HCT116 (cell line): ENCODE data around the gene SMIM45.

ENCODE experiments used
- ATAC-seq: fragments of 200-7000 bp; cut with Tn5 transposase; 2 replicates; pipeline ENCODE4 v1.9.1; 2020; ENCODE audit warnings: mild to moderate bottlenecking, moderate library complexity
- BruUV-seq: library from RNA; stranded (reverse); fragments of 400-500 nt; replicated peaks from 2 replicates; lab custom pipeline; 2021; lab: Mats Ljungman, UMichigan
- CTCF ChIA-PET: fragments of 300-600 bp; sonication (Branson Sonifier 250); formaldehyde crosslinking; loops from one replicate; lab custom pipeline; 2021; ENCODE audit warnings: antibody characterized with exemption; lab: Charles Lee
- POLR2A ChIA-PET: fragments of 300-600, 350-600 bp; sonication (Branson Sonifier 250); formaldehyde crosslinking; loops from one replicate; lab custom pipeline; 2021; ENCODE audit warnings: antibody characterized with exemption; lab: Charles Lee
- RAD21 ChIA-PET, 2 experiments: fragments of 300-600 bp; sonication (Branson Sonifier 250); formaldehyde crosslinking; loops; one replicate each; lab custom pipeline; 2023; ENCODE audit warnings: low total read pairs in 2 of 2; ENCODE audit not compliant: uncharacterized antibody in 2 of 2, unreplicated experiment in 2 of 2, low non-redundant PET in 1 of 2; lab: Charles Lee
- DNase-seq: peaks from one replicate; pipeline ENCODE4 v3.0.0-alpha.2; 2010; ENCODE audit warnings: low read depth, low spot score
- H2AFZ ChIP-seq: fragments of 200-600 bp; shearing (Covaris generic), sonication (generic); 2 replicates; pipeline ENCODE4 v1.6.1; 2017; ENCODE audit warnings: low read depth, mixed run types, mixed read lengths, antibody characterized with exemption, low read length; ENCODE audit not compliant: poor library complexity, severe bottlenecking
- H3K27ac ChIP-seq: 2 replicates; pipeline ENCODE4 v1.5.1; 2012; ENCODE audit warnings: low read depth, low read length
- H3K27me3 ChIP-seq: fragments of 200-600 bp; sonication (generic); 2 replicates; pipeline ENCODE4 v1.6.1; 2016; ENCODE audit warnings: mixed run types, low read length, mixed read lengths; ENCODE audit not compliant: insufficient read depth
- H3K36me3 ChIP-seq, 2 experiments: fragments of 200-500 bp in 1 of 2; fragments of 200-600 bp in 1 of 2; sonication (Bioruptor generic) in 1 of 2; sonication (generic) in 1 of 2; 2 replicates each; pipeline versions ENCODE4 v1.5.1 to v1.6.1; 2014 to 2016; ENCODE audit warnings: low read length in 2 of 2, inconsistent platforms in 1 of 2, mixed read lengths in 1 of 2, mixed run types in 1 of 2; ENCODE audit not compliant: insufficient read depth in 2 of 2, control insufficient read depth in 1 of 2
- H3K4me1 ChIP-seq, 2 experiments: fragments of 200-600 bp in 1 of 2; sonication (generic) in 1 of 2; 2 replicates each; pipeline versions ENCODE4 v1.5.1 to v1.6.1; 2012 to 2017; ENCODE audit warnings: low read length in 2 of 2, inconsistent platforms in 1 of 2, mild to moderate bottlenecking in 1 of 2, mixed read lengths in 1 of 2, mixed run types in 1 of 2, moderate library complexity in 1 of 2; ENCODE audit not compliant: insufficient read depth in 2 of 2, control insufficient read depth in 1 of 2
- H3K4me2 ChIP-seq: fragments of 200-600 bp; sonication (generic); 2 replicates; pipeline ENCODE4 v1.6.1; 2017; ENCODE audit warnings: mixed run types, low read length, mixed read lengths
- H3K4me3 ChIP-seq, 2 experiments: fragments of 200-600 bp in 1 of 2; sonication (generic) in 1 of 2; replicated peaks in 1 of 2; 2 replicates each; pipeline ENCODE4 v1.5.1; 2011 to 2016; ENCODE audit warnings: low read length in 2 of 2, control low read depth in 1 of 2, low read depth in 1 of 2, mild to moderate bottlenecking in 1 of 2, mixed read lengths in 1 of 2, mixed run types in 1 of 2
- H3K79me2 ChIP-seq: fragments of 200-600 bp; sonication (generic); 2 replicates; pipeline ENCODE4 v1.6.1; 2017; ENCODE audit warnings: mild to moderate bottlenecking, mixed run types, low read length, moderate library complexity, mixed read lengths; ENCODE audit not compliant: insufficient read depth
- H3K9ac ChIP-seq: fragments of 200-600 bp; sonication (generic); 2 replicates; pipeline ENCODE4 v1.6.1; 2016; ENCODE audit warnings: low read length, mixed read lengths
- H3K9me2 ChIP-seq: fragments of 200-600 bp; sonication (generic), shearing (Covaris generic); 2 replicates; pipeline ENCODE4 v1.6.1; 2017; ENCODE audit warnings: mixed run types, mild to moderate bottlenecking, moderate library complexity; ENCODE audit not compliant: insufficient read depth
- H3K9me3 ChIP-seq, 2 experiments: fragments of 200-500 bp in 1 of 2; fragments of 200-600 bp in 1 of 2; sonication (Bioruptor generic) in 1 of 2; sonication (generic) in 1 of 2; 2 replicates each; pipeline ENCODE4 v1.6.1; 2014 to 2017; ENCODE audit warnings: low read length in 2 of 2, mixed read lengths in 2 of 2, inconsistent platforms in 1 of 2, low read depth in 1 of 2, mild to moderate bottlenecking in 1 of 2, mixed run types in 1 of 2, moderate library complexity in 1 of 2; ENCODE audit not compliant: control insufficient read depth in 1 of 2, insufficient read depth in 1 of 2
- H4K20me1 ChIP-seq: fragments of 200-600 bp; sonication (generic), shearing (Covaris generic); 2 replicates; pipeline ENCODE4 v1.6.1; 2017; ENCODE audit warnings: mixed run types, mild to moderate bottlenecking, moderate library complexity; ENCODE audit not compliant: insufficient read depth
- CBX3 ChIP-seq: IDR thresholded peaks from 2 replicates; pipeline ENCODE4 v1.6.1; 2012; ENCODE audit warnings: low read depth
- CEBPB ChIP-seq: IDR thresholded peaks from 2 replicates; pipeline ENCODE4 v1.6.1; 2012; ENCODE audit warnings: low read depth
- EGR1 ChIP-seq: IDR thresholded peaks from 2 replicates; pipeline ENCODE4 v1.6.1; 2012; ENCODE audit warnings: low read depth
- EZH2 ChIP-seq: fragments of 200-600 bp; sonication (generic); IDR thresholded peaks from 2 replicates; pipeline ENCODE4 v1.6.1; 2017; ENCODE audit warnings: antibody characterized with exemption, mixed run types
- EZH2phosphoT487 ChIP-seq: fragments of 200-600 bp; IDR thresholded peaks from 2 replicates; pipeline ENCODE4 v1.6.1; 2018; ENCODE audit warnings: antibody characterized with exemption, borderline replicate concordance
- FOSL1 ChIP-seq: IDR thresholded peaks from 2 replicates; pipeline ENCODE4 v1.6.1; 2012; ENCODE audit warnings: low read depth
- POLR2A ChIP-seq: IDR thresholded peaks from 2 replicates; pipeline ENCODE4 v1.7.0; 2011; ENCODE audit warnings: borderline replicate concordance; ENCODE audit not compliant: insufficient read depth, insufficient read length; ENCODE audit errors: extremely low read depth
- POLR2AphosphoS5 ChIP-seq: IDR thresholded peaks from 2 replicates; pipeline ENCODE4 v1.6.1; 2011; ENCODE audit warnings: mild to moderate bottlenecking, low read depth, low read length, moderate library complexity
- TCF7L2 ChIP-seq: IDR thresholded peaks from 2 replicates; pipeline ENCODE4 v1.7.0; 2011; ENCODE audit warnings: borderline replicate concordance, inconsistent platforms; ENCODE audit not compliant: insufficient read depth, insufficient read length; ENCODE audit errors: extremely low read depth
- ZFX ChIP-seq: fragments of 450-650 bp; IDR thresholded peaks from 2 replicates; pipeline ENCODE4 v1.6.1; 2017
- ZNF274 ChIP-seq: fragments of 200-500 bp; sonication (Bioruptor generic); IDR thresholded peaks from 2 replicates; pipeline ENCODE4 v1.6.1; 2014; ENCODE audit warnings: mild to moderate bottlenecking, low read depth, low read length, inconsistent platforms
- intact Hi-C: fragments of 100-400 bp; cut with micrococcal nuclease; formaldehyde crosslinking; loops from 2 replicates; pipeline ENCODE4 v1.10.0; 2022
- TF ChIP-seq, protein P1 (sequence below): IDR thresholded peaks from 2 replicates; pipeline ENCODE4 v1.6.1; 2011; ENCODE audit warnings: mild to moderate bottlenecking, low read length, moderate library complexity; ENCODE audit not compliant: insufficient replicate concordance; ENCODE audit errors: extremely low read depth
- TF ChIP-seq, protein P2 (sequence below): IDR thresholded peaks from 2 replicates; pipeline ENCODE4 v1.6.1; 2012; ENCODE audit warnings: low read depth

SMIM45 gene

DNA sequence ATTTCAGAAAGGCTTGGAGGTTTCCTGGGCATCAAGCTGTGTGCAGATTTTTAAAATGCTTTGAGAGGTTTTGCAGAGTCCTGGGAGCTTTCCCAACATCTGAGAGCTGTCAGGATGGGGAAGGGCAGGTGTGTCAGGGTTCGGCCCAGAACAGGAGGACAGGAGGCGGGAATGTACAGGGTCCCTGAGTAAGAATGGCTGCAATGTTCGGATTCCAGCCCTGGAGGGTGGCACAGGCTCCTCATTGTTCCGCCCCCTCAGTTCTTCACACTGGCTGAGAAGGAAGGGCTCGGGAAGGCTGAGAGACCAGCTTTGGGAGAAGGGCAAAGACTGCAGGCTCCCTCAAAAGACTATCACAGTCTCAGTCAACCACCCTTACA is 12.2 kb downstream of the SMIM45 start:
- TF ChIP-seq EGR1: peak; percentile 19; the same call in 1 of the 2 replicates
- TF ChIP-seq POLR2A: no peak
- TF ChIP-seq, all 23 proteins: peak for 1
- ChIA-PET CTCF (no interaction called here), RAD21 (no interaction called here), POLR2A (no interaction called here)
- H2AFZ ChIP-seq: no peak overlapping the region
- H3K9me3 ChIP-seq: no peaks in the 10 kb centered on the region; a peak in 1 of 4 replicates
- no peak overlapping the region for H3K9ac ChIP-seq
- no peaks in the 10 kb centered on the region for H3K79me2 ChIP-seq
- ATAC-seq (no peak), DNase-seq (no peak)
- H3K4me3 ChIP-seq: no peak overlapping the region
- H3K36me3 ChIP-seq: no peaks in the 10 kb centered on the region
- no TSS peak for BruUV-seq
- no peaks in the 10 kb centered on the region for H4K20me1 ChIP-seq
- H3K4me2 ChIP-seq: no peak overlapping the region
- H3K27ac ChIP-seq: no peak overlapping the region
- H3K9me2 ChIP-seq: no peaks in the 10 kb centered on the region
- H3K4me1 ChIP-seq: peaks cover 0 to 14% of the 10 kb centered on the region in 2 experiments; a peak in 1 of 4 replicates
- intact Hi-C loops: no loop called here
- no peaks in the 10 kb centered on the region for H3K27me3 ChIP-seq

DNA sequence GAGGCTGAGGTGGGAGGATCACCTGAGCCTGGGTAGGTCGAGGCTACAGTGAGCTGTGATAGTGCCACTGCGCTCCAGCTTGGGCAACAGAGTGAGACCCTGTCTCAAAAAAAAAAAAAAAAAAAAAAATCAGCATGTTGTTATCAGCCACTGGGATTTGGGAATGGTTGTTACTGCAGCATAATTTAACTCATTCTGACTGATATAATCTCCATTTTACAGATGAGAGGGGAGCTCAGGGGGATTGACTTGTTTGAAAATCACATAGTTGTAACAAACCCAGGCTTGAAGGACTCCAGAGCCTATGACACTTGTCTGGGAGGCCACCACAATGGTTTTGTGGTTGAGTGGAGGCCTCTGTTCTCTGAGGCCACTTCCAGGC is 14.3 kb downstream of the SMIM45 start:
- POLR2A ChIA-PET: no interaction called here
- RAD21 ChIA-PET: no interaction called here

More for the DNA sequence above, 14.3 kb downstream of the SMIM45 start:
- Histone ChIP-seq H3K9me3 (no peaks in the 10 kb centered on the region; a peak in 1 of 4 replicates), H3K27ac (no peak overlapping the region), H2AFZ (no peak overlapping the region), H4K20me1 (no peaks in the 10 kb centered on the region), H3K79me2 (no peaks in the 10 kb centered on the region), H3K9ac (no peak overlapping the region), H3K9me2 (no peaks in the 10 kb centered on the region), H3K27me3 (no peaks in the 10 kb centered on the region), H3K4me2 (no peak overlapping the region), H3K4me3 (no peak overlapping the region), H3K4me1 (peaks cover 0 to 17% of the 10 kb centered on the region in 2 experiments; a peak in 1 of 4 replicates), H3K36me3 (no peaks in the 10 kb centered on the region)
- no TSS peak for BruUV-seq
- TF ChIP-seq EZH2phosphoT487: no peak
- TF ChIP-seq, protein P1, sequence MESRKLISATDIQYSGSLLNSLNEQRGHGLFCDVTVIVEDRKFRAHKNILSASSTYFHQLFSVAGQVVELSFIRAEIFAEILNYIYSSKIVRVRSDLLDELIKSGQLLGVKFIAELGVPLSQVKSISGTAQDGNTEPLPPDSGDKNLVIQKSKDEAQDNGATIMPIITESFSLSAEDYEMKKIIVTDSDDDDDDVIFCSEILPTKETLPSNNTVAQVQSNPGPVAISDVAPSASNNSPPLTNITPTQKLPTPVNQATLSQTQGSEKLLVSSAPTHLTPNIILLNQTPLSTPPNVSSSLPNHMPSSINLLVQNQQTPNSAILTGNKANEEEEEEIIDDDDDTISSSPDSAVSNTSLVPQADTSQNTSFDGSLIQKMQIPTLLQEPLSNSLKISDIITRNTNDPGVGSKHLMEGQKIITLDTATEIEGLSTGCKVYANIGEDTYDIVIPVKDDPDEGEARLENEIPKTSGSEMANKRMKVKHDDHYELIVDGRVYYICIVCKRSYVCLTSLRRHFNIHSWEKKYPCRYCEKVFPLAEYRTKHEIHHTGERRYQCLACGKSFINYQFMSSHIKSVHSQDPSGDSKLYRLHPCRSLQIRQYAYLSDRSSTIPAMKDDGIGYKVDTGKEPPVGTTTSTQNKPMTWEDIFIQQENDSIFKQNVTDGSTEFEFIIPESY: no peak
- TF ChIP-seq CBX3: no peak
- no peak for TF ChIP-seq POLR2AphosphoS5
- no peak for TF ChIP-seq TCF7L2
- no peak for TF ChIP-seq EZH2
- TF ChIP-seq ZNF274: no peak
- no peak for TF ChIP-seq CEBPB
- TF ChIP-seq ZFX: no peak
- TF ChIP-seq, protein P2, sequence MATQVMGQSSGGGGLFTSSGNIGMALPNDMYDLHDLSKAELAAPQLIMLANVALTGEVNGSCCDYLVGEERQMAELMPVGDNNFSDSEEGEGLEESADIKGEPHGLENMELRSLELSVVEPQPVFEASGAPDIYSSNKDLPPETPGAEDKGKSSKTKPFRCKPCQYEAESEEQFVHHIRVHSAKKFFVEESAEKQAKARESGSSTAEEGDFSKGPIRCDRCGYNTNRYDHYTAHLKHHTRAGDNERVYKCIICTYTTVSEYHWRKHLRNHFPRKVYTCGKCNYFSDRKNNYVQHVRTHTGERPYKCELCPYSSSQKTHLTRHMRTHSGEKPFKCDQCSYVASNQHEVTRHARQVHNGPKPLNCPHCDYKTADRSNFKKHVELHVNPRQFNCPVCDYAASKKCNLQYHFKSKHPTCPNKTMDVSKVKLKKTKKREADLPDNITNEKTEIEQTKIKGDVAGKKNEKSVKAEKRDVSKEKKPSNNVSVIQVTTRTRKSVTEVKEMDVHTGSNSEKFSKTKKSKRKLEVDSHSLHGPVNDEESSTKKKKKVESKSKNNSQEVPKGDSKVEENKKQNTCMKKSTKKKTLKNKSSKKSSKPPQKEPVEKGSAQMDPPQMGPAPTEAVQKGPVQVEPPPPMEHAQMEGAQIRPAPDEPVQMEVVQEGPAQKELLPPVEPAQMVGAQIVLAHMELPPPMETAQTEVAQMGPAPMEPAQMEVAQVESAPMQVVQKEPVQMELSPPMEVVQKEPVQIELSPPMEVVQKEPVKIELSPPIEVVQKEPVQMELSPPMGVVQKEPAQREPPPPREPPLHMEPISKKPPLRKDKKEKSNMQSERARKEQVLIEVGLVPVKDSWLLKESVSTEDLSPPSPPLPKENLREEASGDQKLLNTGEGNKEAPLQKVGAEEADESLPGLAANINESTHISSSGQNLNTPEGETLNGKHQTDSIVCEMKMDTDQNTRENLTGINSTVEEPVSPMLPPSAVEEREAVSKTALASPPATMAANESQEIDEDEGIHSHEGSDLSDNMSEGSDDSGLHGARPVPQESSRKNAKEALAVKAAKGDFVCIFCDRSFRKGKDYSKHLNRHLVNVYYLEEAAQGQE: no peak
- no peak for TF ChIP-seq FOSL1
- intact Hi-C loops: loop anchor here (2.0 to 5.0 kb wide), 2 partner anchors 146 to 479 kb away; no protein-coding TSS in a partner anchor
- CTCF ChIA-PET: interaction anchor here (1.1 kb wide), 1 partner anchor 11 kb away, joined by 3 read pairs; no protein-coding TSS in a partner anchor
- no peak for DNase-seq
- ATAC-seq: no peak
